NCI-H2029 (cell line): Measurements from ENCODE around the gene GNG12.

Experiments used
- DNase-seq: peaks from one replicate; lab custom pipeline; 2025; lab: John Stamatoyannopoulos, UW

Gene GNG12

GRCh38 chr1:67840449-67840848 is 7.2 kb upstream of the GNG12 start:
- DNase-seq, result no peak

GRCh38 chr1:67839826-67840225 is 6.6 kb upstream of the GNG12 start:
- no peak for DNase-seq

- DNase-seq, result no peak
Observed at GRCh38 chr1:67838180-67838910, 5.1 kb upstream of the GNG12 start.

- no peak for DNase-seq
Observed at GRCh38 chr1:67836769-67837168, 3.5 kb upstream of the GNG12 start.

GRCh38 chr1:67835663-67836452 is 2.6 kb upstream of the GNG12 start:
- DNase-seq, result no peak

GRCh38 chr1:67834246-67834877 is 1.1 kb upstream of the GNG12 start:
- peak; percentile 8 for DNase-seq

GRCh38 chr1:67833602-67833940 is 304 bp upstream of the GNG12 start:
- no peak for DNase-seq

GRCh38 chr1:67831850-67832513 is 1.3 kb downstream of the GNG12 start:
- peak; percentile 52 for DNase-seq

GRCh38 chr1:67830928-67831830 is 2.1 kb downstream of the GNG12 start:
- DNase-seq, result no peak

GRCh38 chr1:67830226-67830625 is 3.0 kb downstream of the GNG12 start:
- no peak for DNase-seq

- peak; percentile 54 for DNase-seq
Observed at GRCh38 chr1:67827688-67828087, 5.6 kb downstream of the GNG12 start.

- no peak for DNase-seq
Observed at GRCh38 chr1:67825591-67825990, 7.7 kb downstream of the GNG12 start.

- peak; percentile 47 for DNase-seq
Observed at GRCh38 chr1:67824766-67825165, 8.5 kb downstream of the GNG12 start.

GRCh38 chr1:67823615-67824014 is 9.7 kb downstream of the GNG12 start:
- DNase-seq, result no peak

GRCh38 chr1:67821263-67821662 is 12.0 kb downstream of the GNG12 start:
- DNase-seq, result no peak

GRCh38 chr1:67818725-67819301 is 14.5 kb downstream of the GNG12 start:
- DNase-seq, result no peak

GRCh38 chr1:67818162-67818561 is 15.1 kb downstream of the GNG12 start:
- DNase-seq, result no peak

- peak; percentile 10 for DNase-seq
Observed at GRCh38 chr1:67817319-67817718, 15.9 kb downstream of the GNG12 start.

- no peak for DNase-seq
Observed at GRCh38 chr1:67816506-67816905, 16.8 kb downstream of the GNG12 start.

GRCh38 chr1:67816095-67816475 is 17.2 kb downstream of the GNG12 start:
- no peak for DNase-seq
